RWPE2 (cell line): ENCODE data around the gene ZNF490.

Experiments
- ATAC-seq: fragments of 200-7000 bp; cut with Tn5 transposase; 3 replicates; pipeline ENCODE4 v1.9.1; 2021; ENCODE audit warnings: low read depth
- DNase-seq: peaks from one replicate; pipeline ENCODE4 v3.0.0-alpha.2; 2020; ENCODE audit warnings: low spot score
- H3K27ac ChIP-seq: fragments of 450-650 bp; 2 replicates; pipeline ENCODE4 v1.5.1; 2017; ENCODE audit warnings: mild to moderate bottlenecking; ENCODE audit not compliant: poor library complexity, severe bottlenecking
- H3K27me3 ChIP-seq: fragments of 250-450 bp; sonication (Bioruptor Pico); 2 replicates; pipeline ENCODE4 v1.5.1; 2021; ENCODE audit warnings: mild to moderate bottlenecking, moderate library complexity; ENCODE audit not compliant: insufficient read depth, poor library complexity, severe bottlenecking
- H3K36me3 ChIP-seq: fragments of 250-450 bp; sonication (Bioruptor Pico); 2 replicates; pipeline ENCODE4 v1.5.1; 2020; ENCODE audit warnings: low read depth, mild to moderate bottlenecking, moderate library complexity
- H3K4me1 ChIP-seq: fragments of 250-450 bp; sonication (Bioruptor Pico); 2 replicates; pipeline ENCODE4 v1.5.1; 2021; ENCODE audit warnings: mild to moderate bottlenecking, moderate library complexity; ENCODE audit not compliant: insufficient read depth, poor library complexity, severe bottlenecking
- H3K4me3 ChIP-seq: fragments of 250-450 bp; sonication (Bioruptor Pico); 2 replicates; pipeline ENCODE4 v1.5.1; 2021; ENCODE audit warnings: mild to moderate bottlenecking, moderate library complexity; ENCODE audit not compliant: severe bottlenecking
- H3K9me3 ChIP-seq: fragments of 250-450 bp; sonication (Bioruptor Pico); 2 replicates; pipeline ENCODE4 v1.5.1; 2021; ENCODE audit warnings: mild to moderate bottlenecking, moderate library complexity; ENCODE audit not compliant: severe bottlenecking
- TF ChIP-seq, protein P1 (sequence below): fragments of 450-650 bp; IDR thresholded peaks from one replicate; pipeline ENCODE4 v1.5.1; 2017; ENCODE audit warnings: mild to moderate bottlenecking, moderate library complexity; ENCODE audit not compliant: poor library complexity, severe bottlenecking

Gene ZNF490

DNA sequence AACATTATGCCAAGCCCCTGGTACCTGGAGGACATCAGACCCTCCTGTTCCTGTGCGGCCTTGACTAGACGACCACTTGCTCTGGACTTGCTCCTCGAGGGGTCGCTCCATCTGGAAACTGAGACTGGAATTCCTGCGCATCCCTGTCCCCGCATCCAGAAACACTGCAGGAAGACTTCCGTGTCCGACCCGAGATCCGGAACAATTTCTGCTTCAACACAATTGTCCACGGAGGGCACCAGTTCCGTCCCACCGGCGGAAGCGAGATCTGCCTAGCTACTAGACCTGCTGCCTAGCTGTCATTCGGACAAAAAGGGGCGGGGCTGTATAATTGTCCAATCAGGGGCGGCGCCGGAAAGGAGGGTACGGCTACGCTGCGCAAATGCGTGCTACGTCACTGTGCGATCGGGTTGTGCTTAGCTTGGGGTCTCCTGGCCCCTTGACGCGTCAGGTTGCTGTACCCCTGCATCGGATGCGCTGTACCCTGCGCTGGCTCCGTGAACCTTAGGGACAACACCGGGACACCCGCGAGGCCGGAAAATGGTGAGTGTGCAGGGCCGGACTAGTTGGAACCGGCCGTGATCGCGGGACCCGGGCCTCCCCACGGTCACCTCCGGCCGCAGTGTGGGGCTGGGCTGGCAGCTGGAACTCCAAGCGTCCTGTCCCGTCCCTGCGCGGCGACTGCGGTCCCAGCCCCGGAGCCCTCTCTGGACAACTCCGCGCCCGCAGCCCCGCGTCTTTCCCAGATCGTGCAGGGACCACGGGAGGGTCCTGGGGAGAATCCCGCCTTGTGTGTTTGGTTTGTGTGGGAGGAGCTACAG, at the start of gene ZNF490, which contains the start of gene ZNF791:
ZNF490 (minus strand) TSS at position 274 of the 821 bp plus-strand sequence; CDS start at position 141, 133 bp downstream.
ZNF791 (plus strand) TSS at position 381 of the 821 bp plus-strand sequence; CDS start at position 541, 160 bp downstream.
- peak; percentile 96 for DNase-seq
- peaks cover 52% of the 10 kb centered on the region for H3K36me3 ChIP-seq
- H3K4me3 ChIP-seq: peak within 1 kb of the TSS; percentile 94
- H3K4me1 ChIP-seq: no peaks in the 10 kb centered on the region
- TF ChIP-seq, protein P1, sequence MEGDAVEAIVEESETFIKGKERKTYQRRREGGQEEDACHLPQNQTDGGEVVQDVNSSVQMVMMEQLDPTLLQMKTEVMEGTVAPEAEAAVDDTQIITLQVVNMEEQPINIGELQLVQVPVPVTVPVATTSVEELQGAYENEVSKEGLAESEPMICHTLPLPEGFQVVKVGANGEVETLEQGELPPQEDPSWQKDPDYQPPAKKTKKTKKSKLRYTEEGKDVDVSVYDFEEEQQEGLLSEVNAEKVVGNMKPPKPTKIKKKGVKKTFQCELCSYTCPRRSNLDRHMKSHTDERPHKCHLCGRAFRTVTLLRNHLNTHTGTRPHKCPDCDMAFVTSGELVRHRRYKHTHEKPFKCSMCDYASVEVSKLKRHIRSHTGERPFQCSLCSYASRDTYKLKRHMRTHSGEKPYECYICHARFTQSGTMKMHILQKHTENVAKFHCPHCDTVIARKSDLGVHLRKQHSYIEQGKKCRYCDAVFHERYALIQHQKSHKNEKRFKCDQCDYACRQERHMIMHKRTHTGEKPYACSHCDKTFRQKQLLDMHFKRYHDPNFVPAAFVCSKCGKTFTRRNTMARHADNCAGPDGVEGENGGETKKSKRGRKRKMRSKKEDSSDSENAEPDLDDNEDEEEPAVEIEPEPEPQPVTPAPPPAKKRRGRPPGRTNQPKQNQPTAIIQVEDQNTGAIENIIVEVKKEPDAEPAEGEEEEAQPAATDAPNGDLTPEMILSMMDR: no peak
- no peaks in the 10 kb centered on the region for H3K27me3 ChIP-seq
- peak within 1 kb of the TSS; percentile 77 for H3K27ac ChIP-seq
- ATAC-seq: peak; percentile 95
- H3K9me3 ChIP-seq: no peaks in the 10 kb centered on the region

DNA sequence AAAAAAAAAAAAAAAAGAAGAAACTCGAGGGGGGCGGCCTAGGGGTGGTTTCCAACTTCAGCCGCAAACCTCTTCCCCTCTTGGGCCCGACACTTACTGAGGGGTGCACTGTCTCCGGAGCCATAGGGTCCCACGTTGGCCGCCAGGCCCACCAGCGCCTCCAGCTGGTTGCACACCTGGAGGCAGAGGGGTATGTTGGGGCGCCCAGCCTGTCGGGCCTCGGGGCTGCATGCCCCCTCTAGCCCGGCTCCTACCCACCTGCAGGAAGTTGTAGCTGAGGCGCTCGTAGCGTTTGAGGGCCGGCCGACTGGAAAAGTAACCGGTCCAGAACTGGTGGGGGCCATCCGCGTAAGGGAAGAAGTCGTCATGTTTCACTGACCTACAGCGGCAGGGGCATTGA, 47.4 kb upstream of the ZNF490 start:
- DNase-seq: no peak
- H3K9me3 ChIP-seq: no peaks in the 10 kb centered on the region
- TF ChIP-seq, protein P1: no peak
- no peak overlapping the region for H3K27ac ChIP-seq
- no peak overlapping the region for H3K4me3 ChIP-seq
- no peak for ATAC-seq
- H3K27me3 ChIP-seq: no peaks in the 10 kb centered on the region
- H3K4me1 ChIP-seq: no peaks in the 10 kb centered on the region
- peaks cover 17% of the 10 kb centered on the region for H3K36me3 ChIP-seq

DNA sequence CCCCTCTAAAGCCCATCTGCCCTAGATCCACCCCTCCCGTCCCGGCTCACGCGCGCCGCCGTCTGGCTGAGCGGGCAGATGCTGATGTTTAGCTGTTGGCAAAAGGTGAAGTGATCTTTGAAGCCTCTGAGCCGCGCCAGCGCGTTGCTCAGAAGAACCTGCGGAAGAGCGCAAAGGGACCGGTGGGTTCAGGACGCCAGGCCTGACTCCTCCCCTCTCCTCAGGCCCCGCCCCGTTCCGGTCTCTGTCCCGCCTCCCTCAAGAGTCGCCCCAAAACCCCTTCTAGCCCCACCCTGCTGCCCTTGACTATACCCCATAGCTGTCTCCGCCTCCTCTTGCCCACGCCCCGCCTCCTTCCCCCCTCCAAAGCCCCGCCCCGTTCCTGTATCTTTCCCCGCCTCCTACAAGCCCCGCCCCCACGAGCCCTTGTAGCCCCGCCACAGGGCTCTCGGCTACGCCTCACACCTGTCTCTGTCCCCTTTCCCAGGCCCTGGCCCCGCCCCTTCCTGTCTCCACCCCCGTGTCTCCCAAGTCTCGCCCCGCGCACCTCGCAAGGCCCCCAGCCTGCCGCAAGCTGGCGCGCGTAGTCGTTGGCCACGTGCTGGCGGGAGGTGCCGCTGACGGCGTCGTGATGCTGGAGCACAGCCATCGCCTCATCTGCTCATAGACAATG, 46.4 kb upstream of the ZNF490 start:
- Histone ChIP-seq H3K9me3 (no peaks in the 10 kb centered on the region), H3K4me1 (no peaks in the 10 kb centered on the region), H3K27me3 (no peaks in the 10 kb centered on the region), H3K36me3 (peaks cover 13% of the 10 kb centered on the region), H3K4me3 (no peak overlapping the region), H3K27ac (no peak overlapping the region)
- ATAC-seq (no peak), DNase-seq (no peak)
- TF ChIP-seq, protein P1: no peak

DNA sequence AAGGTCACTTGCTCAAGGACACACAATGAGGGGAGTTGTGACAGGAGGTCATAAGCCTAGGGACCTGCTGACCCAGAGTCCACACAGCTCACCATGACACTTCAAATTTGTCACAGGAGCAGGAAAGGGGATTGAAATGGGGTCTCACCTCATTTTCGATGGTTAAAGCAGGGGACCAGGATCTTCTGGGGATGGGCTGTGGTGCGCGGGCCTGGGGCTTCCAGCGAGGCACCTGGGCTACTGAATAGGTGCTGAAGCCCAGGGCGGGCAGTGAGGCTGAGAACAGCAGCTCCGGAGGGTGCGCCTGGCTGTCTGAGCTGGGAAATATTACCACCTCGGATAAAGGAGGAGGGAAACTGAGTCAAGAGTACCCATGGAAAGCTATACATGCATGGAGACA, 44.9 kb upstream of the ZNF490 start:
- DNase-seq (no peak), ATAC-seq (no peak)
- TF ChIP-seq, protein P1: no peak
- Histone ChIP-seq H3K27ac (no peak overlapping the region), H3K9me3 (no peaks in the 10 kb centered on the region), H3K36me3 (peaks cover 3% of the 10 kb centered on the region; the same call in 1 of the 2 replicates), H3K4me3 (no peak overlapping the region), H3K27me3 (no peaks in the 10 kb centered on the region), H3K4me1 (no peaks in the 10 kb centered on the region)

DNA sequence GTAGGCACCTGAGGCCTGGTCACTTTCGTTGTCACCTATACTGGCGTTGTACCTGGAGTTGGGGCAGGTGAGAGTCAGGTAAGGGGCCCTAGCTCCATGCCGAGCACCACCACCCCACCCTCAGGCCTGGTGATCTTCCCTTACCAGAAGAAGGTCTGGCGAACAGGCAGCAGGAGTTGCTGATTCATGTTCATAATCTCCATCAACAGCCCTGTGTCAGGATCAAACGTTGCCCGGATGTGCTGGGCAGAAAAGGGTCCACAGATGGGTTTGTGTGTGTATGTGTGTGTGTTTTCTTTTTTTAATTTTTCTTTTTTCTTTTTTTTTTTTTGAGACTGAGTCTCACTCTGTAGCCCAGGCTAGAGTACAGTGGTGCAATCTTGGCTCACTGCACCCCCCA, 41.6 kb upstream of the ZNF490 start:
- Histone ChIP-seq H3K36me3 (no peaks in the 10 kb centered on the region; the same call in 1 of the 2 replicates), H3K4me3 (no peak overlapping the region)

More for the DNA sequence above, 41.6 kb upstream of the ZNF490 start:
- TF ChIP-seq, protein P1: no peak
- H3K27ac ChIP-seq: no peak overlapping the region
- no peak for DNase-seq
- H3K4me1 ChIP-seq: no peaks in the 10 kb centered on the region
- no peak for ATAC-seq
- no peaks in the 10 kb centered on the region for H3K27me3 ChIP-seq
- no peaks in the 10 kb centered on the region for H3K9me3 ChIP-seq
